ENCODE measurements around the gene IDS. TPM values are rescaled to one million over a fixed set of nuclear protein-coding genes. Genes with fewer than 3 reads are reported as not detected.
"Not testable (repeated sequence)": the region's sequence is repeated elsewhere in the genome, so short reads cannot be mapped to it uniquely, and the experiment has no call there.

Gene IDS
- total RNA-seq, result 100 to 1,000 TPM; 286 to 344 (median 317) TPM
- 141 TPM for total RNA-seq (2013)

- no peaks in the 10 kb centered on the region for H3K9me3 ChIP-seq (ENCODE audit: control insufficient read depth, insufficient read depth, low read length)
- Mint-ChIP-seq H3K9me3 (no peaks in the 10 kb centered on the region), H3K27ac (peak within 1 kb of the TSS; percentile 92 to 99), H3K4me3 (peak within 1 kb of the TSS; percentile 85), H3K27me3 (ENCODE audit: low read depth in 2 of 2) (peaks cover 0 to 10% of the 10 kb centered on the region in 2 donors), H3K4me1 (peaks cover 37 to 44% of the 10 kb centered on the region in 2 donors), H3K36me3 (no peaks in the 10 kb centered on the region)
- intact Hi-C loops (cut with micrococcal nuclease), result loop anchor here (1.0 to 10.0 kb wide), 5 partner anchors 8 to 1190 kb away; partner anchors contain the start of genes EOLA2 and MTMR1
- WGBS (ENCODE audit: insufficient coverage), result 0% methylated on average over 50 of the region's 54 CpGs
- no peak for TF ChIP-seq CTCF (IDR thresholded peaks at IDR 0.05)
- peaks cover 25% of the 10 kb centered on the region for H3K36me3 ChIP-seq (ENCODE audit: control insufficient read depth, insufficient read depth, low read length)
- H3K4me3 ChIP-seq (ENCODE audit: low read length), result peak within 1 kb of the TSS; percentile 79
- peak within 1 kb of the TSS; percentile 98 for H3K27ac ChIP-seq (ENCODE audit: low read length)
- H3K4me1 ChIP-seq (ENCODE audit: control insufficient read depth, insufficient read depth, low read length), result peaks cover 45% of the 10 kb centered on the region
- ATAC-seq (peak; percentile 71 to 89 (median 80)), DNase-seq (peak; percentile 82 to 93)
- H3K27me3 ChIP-seq (ENCODE audit: control insufficient read depth, insufficient read depth, low read length), result no peaks in the 10 kb centered on the region
These were observed at the start of gene IDS for GRCh38 chrX:149504915-149505651. Gene IDS, minus strand, starts transcription at chrX:149505306. Its CDS starts 169 bp downstream, at chrX:149505137.

- H3K4me1 ChIP-seq (ENCODE audit: control insufficient read depth, insufficient read depth, low read length); H3K9me3 Mint-ChIP-seq; H3K4me3 Mint-ChIP-seq; H3K27me3 Mint-ChIP-seq (ENCODE audit: low read depth in 2 of 2); H3K27ac ChIP-seq (ENCODE audit: low read length); DNase-seq; H3K36me3 ChIP-seq (ENCODE audit: control insufficient read depth, insufficient read depth, low read length); H3K27me3 ChIP-seq (ENCODE audit: control insufficient read depth, insufficient read depth, low read length); H3K4me1 Mint-ChIP-seq; H3K36me3 Mint-ChIP-seq; H3K27ac Mint-ChIP-seq; ATAC-seq; H3K4me3 ChIP-seq (ENCODE audit: low read length); H3K9me3 ChIP-seq (ENCODE audit: control insufficient read depth, insufficient read depth, low read length); intact Hi-C loops (cut with micrococcal nuclease): not testable (repeated sequence)
- WGBS (ENCODE audit: insufficient coverage), result no CpG with 5 or more reads among the region's 6 CpGs
These were observed 46.8 kb upstream of the IDS start for GRCh38 chrX:149551939-149552248.

- H3K36me3 Mint-ChIP-seq; H3K27me3 Mint-ChIP-seq (ENCODE audit: low read depth in 2 of 2); H3K27ac ChIP-seq (ENCODE audit: low read length); DNase-seq; H3K36me3 ChIP-seq (ENCODE audit: control insufficient read depth, insufficient read depth, low read length); H3K27ac Mint-ChIP-seq; H3K4me3 Mint-ChIP-seq; H3K27me3 ChIP-seq (ENCODE audit: control insufficient read depth, insufficient read depth, low read length); H3K4me1 ChIP-seq (ENCODE audit: control insufficient read depth, insufficient read depth, low read length); H3K9me3 Mint-ChIP-seq; H3K4me3 ChIP-seq (ENCODE audit: low read length); H3K9me3 ChIP-seq (ENCODE audit: control insufficient read depth, insufficient read depth, low read length); H3K4me1 Mint-ChIP-seq; intact Hi-C loops (cut with micrococcal nuclease); ATAC-seq: not testable (repeated sequence)
- no CpG with 5 or more reads among the region's 4 CpGs for WGBS (ENCODE audit: insufficient coverage)
These were observed 46.3 kb upstream of the IDS start for GRCh38 chrX:149551245-149551938.

GRCh38 chrX:149550454-149550853 lies 45.3 kb upstream of the IDS start:
- H3K4me3 ChIP-seq (ENCODE audit: low read length); H3K4me1 Mint-ChIP-seq; H3K9me3 ChIP-seq (ENCODE audit: control insufficient read depth, insufficient read depth, low read length); H3K9me3 Mint-ChIP-seq; H3K4me1 ChIP-seq (ENCODE audit: control insufficient read depth, insufficient read depth, low read length); H3K27ac Mint-ChIP-seq; H3K27me3 Mint-ChIP-seq (ENCODE audit: low read depth in 2 of 2); H3K36me3 Mint-ChIP-seq; H3K27ac ChIP-seq (ENCODE audit: low read length); DNase-seq; H3K4me3 Mint-ChIP-seq; H3K27me3 ChIP-seq (ENCODE audit: control insufficient read depth, insufficient read depth, low read length); intact Hi-C loops (cut with micrococcal nuclease); H3K36me3 ChIP-seq (ENCODE audit: control insufficient read depth, insufficient read depth, low read length): not testable (repeated sequence)
- ATAC-seq, result peak; percentile 57 to 85 (median 59)
- WGBS (ENCODE audit: insufficient coverage), result 14% methylated on average over 1 of the region's 1 CpG

- DNase-seq; H3K27me3 Mint-ChIP-seq (ENCODE audit: low read depth in 2 of 2); ATAC-seq; H3K9me3 ChIP-seq (ENCODE audit: control insufficient read depth, insufficient read depth, low read length); H3K36me3 ChIP-seq (ENCODE audit: control insufficient read depth, insufficient read depth, low read length); H3K4me1 ChIP-seq (ENCODE audit: control insufficient read depth, insufficient read depth, low read length); H3K27me3 ChIP-seq (ENCODE audit: control insufficient read depth, insufficient read depth, low read length); intact Hi-C loops (cut with micrococcal nuclease); H3K27ac Mint-ChIP-seq; H3K4me1 Mint-ChIP-seq; H3K9me3 Mint-ChIP-seq; H3K27ac ChIP-seq (ENCODE audit: low read length); H3K4me3 Mint-ChIP-seq; H3K36me3 Mint-ChIP-seq; H3K4me3 ChIP-seq (ENCODE audit: low read length): not testable (repeated sequence)
- no CpG with 5 or more reads among the region's 6 CpGs for WGBS (ENCODE audit: insufficient coverage)
These were observed 44.6 kb upstream of the IDS start, which contains the start of gene HSFX3 for GRCh38 chrX:149549701-149550100. Gene HSFX3, minus strand, starts transcription at chrX:149549924. Its CDS starts 72 bp downstream, at chrX:149549852.

GRCh38 chrX:149547782-149548181 lies 42.7 kb upstream of the IDS start:
- H3K4me3 Mint-ChIP-seq; H3K4me1 Mint-ChIP-seq; H3K36me3 ChIP-seq (ENCODE audit: control insufficient read depth, insufficient read depth, low read length); DNase-seq; H3K36me3 Mint-ChIP-seq; H3K9me3 Mint-ChIP-seq; intact Hi-C loops (cut with micrococcal nuclease); H3K27me3 Mint-ChIP-seq (ENCODE audit: low read depth in 2 of 2); H3K4me3 ChIP-seq (ENCODE audit: low read length); H3K27ac Mint-ChIP-seq; H3K27ac ChIP-seq (ENCODE audit: low read length); ATAC-seq; H3K27me3 ChIP-seq (ENCODE audit: control insufficient read depth, insufficient read depth, low read length); H3K4me1 ChIP-seq (ENCODE audit: control insufficient read depth, insufficient read depth, low read length); H3K9me3 ChIP-seq (ENCODE audit: control insufficient read depth, insufficient read depth, low read length): not testable (repeated sequence)
- no CpG with 5 or more reads among the region's 3 CpGs for WGBS (ENCODE audit: insufficient coverage)

- H3K27ac ChIP-seq (ENCODE audit: low read length); H3K27me3 Mint-ChIP-seq (ENCODE audit: low read depth in 2 of 2); H3K27me3 ChIP-seq (ENCODE audit: control insufficient read depth, insufficient read depth, low read length); H3K9me3 ChIP-seq (ENCODE audit: control insufficient read depth, insufficient read depth, low read length); intact Hi-C loops (cut with micrococcal nuclease); H3K4me1 ChIP-seq (ENCODE audit: control insufficient read depth, insufficient read depth, low read length); H3K9me3 Mint-ChIP-seq; H3K4me1 Mint-ChIP-seq; H3K4me3 Mint-ChIP-seq; ATAC-seq; H3K27ac Mint-ChIP-seq; H3K36me3 Mint-ChIP-seq; DNase-seq; H3K4me3 ChIP-seq (ENCODE audit: low read length); H3K36me3 ChIP-seq (ENCODE audit: control insufficient read depth, insufficient read depth, low read length): not testable (repeated sequence)
- no CpG with 5 or more reads among the region's 1 CpG for WGBS (ENCODE audit: insufficient coverage)
These were observed 41.9 kb upstream of the IDS start for GRCh38 chrX:149546962-149547361.
